Measurements from ENCODE around the gene GPR26. TPM values are rescaled to one million over a fixed set of nuclear protein-coding genes. Genes with fewer than 3 reads are reported as not detected.

GPR26 gene
- total RNA-seq, 1 experiment from 2014 or later = not detected

GRCh38 chr10:123741146-123741545 is 75.0 kb downstream of the GPR26 start:
- TF ChIP-seq CTCF (IDR thresholded peaks at IDR 0.05; ENCODE audit: unreplicated experiment) = no peak
- CTCF ChIA-PET = no interaction called here
- no peaks in the 10 kb centered on the region for H3K4me1 Mint-ChIP-seq (ENCODE audit: low read depth, unreplicated experiment)
- intact Hi-C loops (cut with micrococcal nuclease; ENCODE audit: unreplicated experiment) = no loop called here
- no TSS peak for BruUV-seq (replicated peaks)
- H3K36me3 Mint-ChIP-seq (ENCODE audit: insufficient read depth, unreplicated experiment) = no peaks in the 10 kb centered on the region
- H3K9me3 Mint-ChIP-seq (ENCODE audit: low read depth, unreplicated experiment) = no peaks in the 10 kb centered on the region
- H3K27ac Mint-ChIP-seq (ENCODE audit: unreplicated experiment) = no peak overlapping the region
- DNase-seq = no peak
- peaks cover 35% of the 10 kb centered on the region for H3K27me3 Mint-ChIP-seq (ENCODE audit: unreplicated experiment)
- H3K4me3 Mint-ChIP-seq (ENCODE audit: low read depth, unreplicated experiment) = no peak overlapping the region

- BruUV-seq (replicated peaks) = no TSS peak
- CTCF ChIA-PET = no interaction called here
- Mint-ChIP-seq H3K27me3 (ENCODE audit: unreplicated experiment) (peaks cover 41% of the 10 kb centered on the region), H3K4me1 (ENCODE audit: low read depth, unreplicated experiment) (no peaks in the 10 kb centered on the region), H3K4me3 (ENCODE audit: low read depth, unreplicated experiment) (no peak overlapping the region), H3K9me3 (ENCODE audit: low read depth, unreplicated experiment) (no peaks in the 10 kb centered on the region), H3K36me3 (ENCODE audit: insufficient read depth, unreplicated experiment) (no peaks in the 10 kb centered on the region), H3K27ac (ENCODE audit: unreplicated experiment) (no peak overlapping the region)
- intact Hi-C loops (cut with micrococcal nuclease; ENCODE audit: unreplicated experiment) = no loop called here
- no peak for DNase-seq
- no peak for TF ChIP-seq CTCF (IDR thresholded peaks at IDR 0.05; ENCODE audit: unreplicated experiment)
These were observed 75.6 kb downstream of the GPR26 start for GRCh38 chr10:123741711-123742110.

- DNase-seq = no peak
- CTCF ChIA-PET = interaction anchor here (0.5 kb wide), 1 partner anchor 1763 kb away, joined by 3 read pairs; no protein-coding TSS in a partner anchor
- H3K27me3 Mint-ChIP-seq (ENCODE audit: unreplicated experiment) = peaks cover 44% of the 10 kb centered on the region
- no peak overlapping the region for H3K27ac Mint-ChIP-seq (ENCODE audit: unreplicated experiment)
- intact Hi-C loops (cut with micrococcal nuclease; ENCODE audit: unreplicated experiment) = no loop called here
- no peak for TF ChIP-seq CTCF (IDR thresholded peaks at IDR 0.05; ENCODE audit: unreplicated experiment)
- H3K4me3 Mint-ChIP-seq (ENCODE audit: low read depth, unreplicated experiment) = no peak overlapping the region
- no peaks in the 10 kb centered on the region for H3K36me3 Mint-ChIP-seq (ENCODE audit: insufficient read depth, unreplicated experiment)
- H3K9me3 Mint-ChIP-seq (ENCODE audit: low read depth, unreplicated experiment) = no peaks in the 10 kb centered on the region
- H3K4me1 Mint-ChIP-seq (ENCODE audit: low read depth, unreplicated experiment) = no peaks in the 10 kb centered on the region
- no TSS peak for BruUV-seq (replicated peaks)
These were observed 76.7 kb downstream of the GPR26 start for GRCh38 chr10:123742751-123743440.

- intact Hi-C loops (cut with micrococcal nuclease; ENCODE audit: unreplicated experiment) = no loop called here
- no peaks in the 10 kb centered on the region for H3K4me1 Mint-ChIP-seq (ENCODE audit: low read depth, unreplicated experiment)
- H3K36me3 Mint-ChIP-seq (ENCODE audit: insufficient read depth, unreplicated experiment) = no peaks in the 10 kb centered on the region
- no TSS peak for BruUV-seq (replicated peaks)
- no peak overlapping the region for H3K27ac Mint-ChIP-seq (ENCODE audit: unreplicated experiment)
- CTCF ChIA-PET = no interaction called here
- no peak for TF ChIP-seq CTCF (IDR thresholded peaks at IDR 0.05; ENCODE audit: unreplicated experiment)
- H3K9me3 Mint-ChIP-seq (ENCODE audit: low read depth, unreplicated experiment) = no peaks in the 10 kb centered on the region
- H3K27me3 Mint-ChIP-seq (ENCODE audit: unreplicated experiment) = peaks cover 48% of the 10 kb centered on the region
- H3K4me3 Mint-ChIP-seq (ENCODE audit: low read depth, unreplicated experiment) = no peak overlapping the region
- no peak for DNase-seq
These were observed 77.5 kb downstream of the GPR26 start for GRCh38 chr10:123743441-123744223.
